Measurements from ENCODE around the gene ISM1. TPM values are rescaled to one million over a fixed set of nuclear protein-coding genes. Genes with fewer than 3 reads are reported as not detected.

The ISM1 gene
- total and polyA plus RNA-seq, 2 donors (not counting 3 experiments of a cell fraction or from before 2014, with no cell fraction given), result not detected

- Histone ChIP-seq H3K9me3 (replicated peaks; ENCODE audit: control insufficient read depth, insufficient read depth, low read length) (no peaks in the 10 kb centered on the region), H3K9me1 (replicated peaks; ENCODE audit: control insufficient read depth, extremely low read depth, insufficient read depth, low read length) (no peaks in the 10 kb centered on the region), H4K20me1 (replicated peaks; ENCODE audit: control insufficient read depth, extremely low read depth, insufficient read depth, low read length) (no peaks in the 10 kb centered on the region), H3K4me3 (replicated peaks in 1 of 3; ENCODE audit: insufficient read depth in 1 of 3, low read depth in 1 of 3, low read length in 3 of 3) (no peak overlapping the region), H3K4me1 (ENCODE audit: control insufficient read depth, extremely low read depth, insufficient read depth, low read length) (no peaks in the 10 kb centered on the region), H3K4me2 (ENCODE audit: insufficient read depth, low read length) (no peak overlapping the region), H3K9ac (replicated peaks; ENCODE audit: extremely low read depth, insufficient read depth, low read length) (no peak overlapping the region), H3K36me3 (ENCODE audit: control insufficient read depth in 2 of 2, extremely low read depth in 1 of 2, insufficient read depth in 2 of 2, low read length in 2 of 2) (no peaks in the 10 kb centered on the region), H3K27me3 (ENCODE audit: control insufficient read depth in 2 of 2, insufficient read depth in 2 of 2, low read length in 2 of 2) (peaks cover 0 to 2% of the 10 kb centered on the region in 2 experiments), H3K79me2 (ENCODE audit: control insufficient read depth, insufficient read depth, low read length) (no peaks in the 10 kb centered on the region), H3K27ac (ENCODE audit: insufficient read depth, low read depth, low read length) (no peak overlapping the region), H2AFZ (ENCODE audit: low read depth, low read length) (no peak overlapping the region)
- CTCF ChIA-PET, result no interaction called here
- intact Hi-C loops (cut with micrococcal nuclease), result no loop called here
- BruUV-seq (replicated peaks), result no TSS peak
- DNase-seq (ENCODE audit: low read depth, low spot score) (no peak), FAIRE-seq (no peak)
- dilution Hi-C loops (cut with MboI; ENCODE audit: extremely low pct_ligation_motif_present, low sequenced_read_pairs), result no loop called here
- TF ChIP-seq POLR2A (IDR thresholded peaks at IDR 0.05; ENCODE audit: low read depth, low read length), result no peak
- POLR2A ChIA-PET, result no interaction called here
Observed at GRCh38 chr20:13205425-13205824, 15.6 kb upstream of the ISM1 start.

GRCh38 chr20:13205848-13206434 lies 15.1 kb upstream of the ISM1 start:
- intact Hi-C loops (cut with micrococcal nuclease), result no loop called here
- Histone ChIP-seq H3K9me3 (replicated peaks; ENCODE audit: control insufficient read depth, insufficient read depth, low read length) (no peaks in the 10 kb centered on the region), H3K79me2 (ENCODE audit: control insufficient read depth, insufficient read depth, low read length) (no peaks in the 10 kb centered on the region), H3K4me2 (ENCODE audit: insufficient read depth, low read length) (no peak overlapping the region), H3K4me3 (replicated peaks in 1 of 3; ENCODE audit: insufficient read depth in 1 of 3, low read depth in 1 of 3, low read length in 3 of 3) (no peak overlapping the region), H3K9ac (replicated peaks; ENCODE audit: extremely low read depth, insufficient read depth, low read length) (no peak overlapping the region), H3K36me3 (ENCODE audit: control insufficient read depth in 2 of 2, extremely low read depth in 1 of 2, insufficient read depth in 2 of 2, low read length in 2 of 2) (no peaks in the 10 kb centered on the region), H2AFZ (ENCODE audit: low read depth, low read length) (no peak overlapping the region), H3K27ac (ENCODE audit: insufficient read depth, low read depth, low read length) (no peak overlapping the region), H4K20me1 (replicated peaks; ENCODE audit: control insufficient read depth, extremely low read depth, insufficient read depth, low read length) (no peaks in the 10 kb centered on the region), H3K4me1 (ENCODE audit: control insufficient read depth, extremely low read depth, insufficient read depth, low read length) (no peaks in the 10 kb centered on the region), H3K27me3 (ENCODE audit: control insufficient read depth in 2 of 2, insufficient read depth in 2 of 2, low read length in 2 of 2) (peaks cover 0 to 2% of the 10 kb centered on the region in 2 experiments), H3K9me1 (replicated peaks; ENCODE audit: control insufficient read depth, extremely low read depth, insufficient read depth, low read length) (no peaks in the 10 kb centered on the region)
- no TSS peak for BruUV-seq (replicated peaks)
- TF ChIP-seq JUN (IDR thresholded peaks at IDR 0.05; ENCODE audit: borderline replicate concordance, insufficient read depth, insufficient read length, low read depth) (no peak), CTCF (IDR thresholded peaks at IDR 0.05; ENCODE audit: extremely low read depth in 1 of 2, insufficient read depth in 1 of 2, low read depth in 1 of 2, low read length in 2 of 2) (no peak), POLR2A (IDR thresholded peaks at IDR 0.05; ENCODE audit: low read depth, low read length) (no peak), FOS (IDR thresholded peaks at IDR 0.05; ENCODE audit: borderline replicate concordance, insufficient read depth, low read length) (no peak), POLR2AphosphoS5 (IDR thresholded peaks at IDR 0.05; ENCODE audit: insufficient read depth, low read depth, low read length) (no peak), MAX (IDR thresholded peaks at IDR 0.05; ENCODE audit: insufficient read depth, insufficient read length) (no peak), MYC (IDR thresholded peaks at IDR 0.05; ENCODE audit: low read depth, low read length) (no peak), EZH2 (IDR thresholded peaks at IDR 0.05; ENCODE audit: borderline replicate concordance, low read depth, low read length, severe bottlenecking) (no peak), GATA2 (IDR thresholded peaks at IDR 0.05; ENCODE audit: insufficient read depth, insufficient read length, low read depth, low read length) (no peak)
- dilution Hi-C loops (cut with MboI; ENCODE audit: extremely low pct_ligation_motif_present, low sequenced_read_pairs), result no loop called here
- FAIRE-seq (no peak), DNase-seq (ENCODE audit: low read depth, low spot score) (no peak)
- ChIA-PET CTCF (no interaction called here), POLR2A (no interaction called here)

All from endothelial cell of umbilical vein (primary cell).